Activated gamma-delta T cell (primary cell): ENCODE measurements around the gene SYNE4.
"Not testable (repeated sequence)": the region's sequence is repeated elsewhere in the genome, so short reads cannot be mapped to it uniquely, and the experiment has no call there.

Experiments
- DNase-seq: peaks from one replicate; lab custom pipeline; 2025; lab: John Stamatoyannopoulos, UW

Gene SYNE4

DNA sequence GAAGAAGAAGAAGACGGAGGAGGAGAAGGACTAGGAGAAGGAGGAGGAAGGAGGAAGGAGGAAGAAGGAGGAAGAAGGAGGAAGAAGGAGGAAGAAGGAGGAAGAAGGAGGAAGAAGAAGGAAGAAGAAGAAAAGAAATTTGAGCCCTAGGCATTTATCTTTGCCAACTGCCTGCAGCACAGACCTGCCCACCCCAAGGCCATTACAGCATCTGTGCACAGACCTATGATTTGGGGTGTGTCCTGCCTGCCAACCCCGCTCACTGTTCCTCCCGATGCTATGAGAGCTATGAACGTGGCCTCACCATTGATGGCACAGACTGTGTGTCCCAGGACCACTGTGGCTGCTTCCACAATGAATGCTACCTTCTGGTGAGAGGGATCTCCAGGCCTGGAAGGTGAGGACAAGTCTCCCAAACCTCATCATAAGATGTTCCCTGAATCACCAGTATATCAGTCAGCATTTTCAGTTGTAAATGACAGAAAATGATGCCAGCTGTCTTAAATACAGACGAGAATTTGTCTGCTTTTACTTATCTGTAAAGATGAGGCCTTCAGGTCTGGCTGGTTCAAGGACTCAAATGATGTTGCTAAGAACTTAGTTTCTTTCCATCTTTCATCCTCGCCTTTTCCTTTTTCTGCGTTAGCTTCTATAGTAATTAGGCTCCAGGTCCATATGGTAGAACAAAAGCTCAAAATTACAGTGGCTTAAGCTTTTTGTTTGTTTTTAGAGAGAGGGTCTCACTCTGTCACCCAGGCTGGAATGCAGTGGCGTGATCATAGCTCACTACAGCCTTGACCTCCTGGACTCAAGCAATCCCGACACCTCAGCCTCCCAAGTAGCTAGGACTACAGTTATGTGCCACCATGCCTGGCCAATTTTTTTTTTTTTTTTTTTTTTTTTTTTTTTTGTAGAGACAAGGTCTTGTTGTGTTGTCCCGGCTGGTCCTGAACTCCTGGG lies 17.6 kb downstream of the SYNE4 start:
- DNase-seq: no peak

DNA sequence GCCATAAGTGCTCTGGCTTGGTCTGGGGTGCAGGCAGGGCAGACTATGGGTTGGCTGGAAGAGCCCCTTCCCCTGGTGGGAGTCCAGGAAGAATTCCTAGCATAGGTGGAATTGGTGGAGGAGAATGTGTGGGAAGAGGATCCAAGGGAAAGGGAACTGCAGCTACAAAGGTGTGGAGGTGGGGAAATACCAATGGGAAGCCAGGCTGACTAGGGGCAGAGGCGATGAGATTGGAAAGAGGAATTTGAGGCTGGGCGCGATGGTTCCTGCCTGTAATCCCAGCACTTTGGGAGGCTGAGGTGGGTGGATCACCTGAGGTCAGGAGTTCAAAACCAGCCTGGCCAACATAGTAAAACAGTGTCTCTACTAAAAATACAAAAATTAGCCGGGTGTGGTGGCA lies 18.5 kb downstream of the SYNE4 start:
- DNase-seq: no peak

DNA sequence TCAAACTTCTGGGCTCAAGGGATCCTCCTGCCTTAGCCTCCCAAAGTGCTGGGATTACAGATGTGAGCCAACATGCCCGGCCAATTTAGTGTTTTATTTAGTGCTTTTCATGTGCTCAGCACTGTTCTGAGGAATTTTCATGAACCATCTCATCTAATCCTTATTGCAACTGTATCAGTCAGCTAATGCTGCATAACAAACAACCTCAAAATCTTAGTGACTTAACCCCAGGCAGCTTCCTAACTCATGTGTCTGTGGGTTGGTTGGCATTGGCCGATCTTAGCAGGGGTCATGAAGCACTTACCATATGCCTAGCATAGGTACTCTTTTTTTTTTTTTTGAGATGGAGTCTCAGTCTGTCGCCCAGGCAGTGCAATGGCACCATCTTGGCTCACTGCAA lies 19.8 kb downstream of the SYNE4 start:
- DNase-seq: no peak

DNA sequence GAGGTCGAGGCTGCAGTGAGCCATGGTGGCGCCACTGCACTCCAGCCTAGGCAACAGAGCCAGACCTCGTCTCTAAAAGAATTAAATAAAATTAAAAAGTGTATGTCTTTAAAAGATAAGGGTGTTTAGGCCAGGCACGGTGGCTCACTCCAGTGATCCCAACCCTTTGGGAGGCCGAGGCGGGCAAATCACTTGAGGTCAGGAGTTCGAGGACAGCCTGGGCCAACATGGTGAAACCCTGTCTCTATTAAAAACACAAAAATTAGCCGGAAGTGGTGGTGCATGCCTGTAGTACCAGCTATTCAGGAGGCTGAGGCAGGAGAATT lies 21.1 kb downstream of the SYNE4 start:
- DNase-seq: no peak

DNA sequence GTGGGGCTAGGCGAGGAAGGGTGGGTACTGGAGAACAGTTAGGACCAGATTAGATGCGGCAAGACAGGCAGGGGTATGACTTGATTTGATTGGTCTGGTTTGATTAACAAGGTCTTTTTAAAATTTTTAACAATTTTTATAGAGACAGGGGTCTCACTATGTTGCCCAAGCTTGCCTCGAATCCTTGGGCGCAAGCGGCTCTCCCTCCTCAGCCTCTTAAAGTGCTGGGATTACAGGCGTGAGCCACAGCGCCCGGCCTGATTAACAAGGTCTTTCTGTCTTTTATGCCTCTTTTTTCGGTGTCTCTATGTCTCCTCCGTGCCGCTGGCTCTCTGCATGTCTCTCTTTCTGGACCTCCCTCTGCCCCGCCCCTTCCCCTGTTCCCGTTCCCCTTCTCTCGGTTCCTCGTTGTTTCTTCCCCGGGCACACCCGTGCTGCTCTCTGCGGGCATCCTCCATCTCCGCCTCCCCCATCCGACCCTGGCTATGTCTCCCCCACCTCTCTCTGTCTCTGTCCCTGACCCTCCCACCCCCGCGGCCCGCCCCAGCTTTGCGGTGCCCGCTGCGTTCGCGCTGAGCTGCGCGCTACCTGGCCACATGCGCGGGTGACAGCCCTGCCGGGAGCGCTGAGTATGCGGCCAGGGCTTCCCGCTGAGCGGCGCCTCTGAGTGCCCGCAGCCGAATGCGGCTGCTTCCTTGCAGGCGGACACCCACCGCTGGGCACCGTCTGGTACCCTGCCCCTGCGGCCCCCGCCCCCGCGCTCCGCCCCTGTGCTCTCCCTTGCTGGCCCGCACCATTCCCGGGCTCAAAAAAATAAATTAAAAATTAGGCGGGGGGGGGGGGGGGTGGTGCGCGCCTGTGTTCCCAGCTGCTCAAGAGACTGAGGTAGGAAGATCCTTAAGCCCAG lies 21.7 kb downstream of the SYNE4 start:
- DNase-seq: no peak

DNA sequence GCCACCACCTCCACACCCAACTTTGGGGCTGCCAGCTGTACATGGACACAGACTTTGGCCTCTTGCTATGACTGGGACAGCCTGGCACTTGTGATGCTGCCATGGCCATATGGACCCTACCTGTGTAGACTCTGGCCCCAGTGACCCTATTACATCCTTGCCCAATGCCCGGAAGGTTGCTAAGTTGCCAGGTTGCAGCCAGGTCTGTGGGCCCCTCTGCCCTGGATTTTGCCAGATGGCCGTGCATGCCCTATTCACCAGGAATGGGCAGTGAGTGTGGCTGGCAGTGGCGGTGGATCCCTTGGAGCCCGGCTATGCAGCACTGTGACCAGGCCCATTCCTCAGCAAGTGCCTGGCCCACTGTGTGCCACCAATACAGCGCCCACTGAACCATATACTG lies 22.5 kb downstream of the SYNE4 start:
- DNase-seq: no peak

DNA sequence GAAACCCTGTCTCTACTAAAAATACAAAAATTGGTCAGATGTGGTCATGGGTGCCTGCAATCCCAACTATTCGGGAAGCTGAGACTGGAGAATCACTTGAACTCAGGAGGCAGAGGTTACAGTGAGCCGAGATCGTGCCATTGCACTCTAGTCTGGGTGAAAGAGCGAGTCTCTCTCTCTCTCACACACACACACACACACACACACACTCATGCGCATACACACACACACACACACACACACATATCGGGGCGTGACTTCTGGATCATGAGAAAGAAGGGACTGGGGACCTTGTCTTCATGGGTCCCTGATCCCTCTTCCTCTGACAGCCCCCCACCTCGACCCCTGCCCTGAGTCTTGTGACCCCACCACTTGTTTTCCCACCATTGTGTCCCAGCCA lies 25.4 kb downstream of the SYNE4 start:
- no peak for DNase-seq

DNA sequence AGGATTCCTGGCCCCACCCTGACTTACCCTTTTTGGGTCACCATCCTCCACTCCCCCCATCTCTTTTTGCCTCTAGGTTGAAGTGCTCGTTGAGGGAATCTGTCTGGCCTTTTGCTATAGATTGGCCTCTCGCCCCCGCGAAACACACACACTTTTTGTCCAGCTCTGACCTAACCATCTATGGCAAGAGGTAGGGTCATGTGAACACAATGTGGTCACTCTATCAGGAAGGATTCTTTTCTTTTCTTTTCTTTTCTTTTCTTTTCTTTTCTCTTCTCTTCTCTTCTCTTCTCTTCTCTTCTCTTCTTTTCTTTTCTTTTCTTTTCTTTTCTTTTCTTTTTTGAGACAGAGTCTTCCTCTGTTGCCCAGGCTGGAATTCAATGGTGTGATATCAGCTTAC lies 27.6 kb downstream of the SYNE4 start:
- not testable (repeated sequence) for DNase-seq

DNA sequence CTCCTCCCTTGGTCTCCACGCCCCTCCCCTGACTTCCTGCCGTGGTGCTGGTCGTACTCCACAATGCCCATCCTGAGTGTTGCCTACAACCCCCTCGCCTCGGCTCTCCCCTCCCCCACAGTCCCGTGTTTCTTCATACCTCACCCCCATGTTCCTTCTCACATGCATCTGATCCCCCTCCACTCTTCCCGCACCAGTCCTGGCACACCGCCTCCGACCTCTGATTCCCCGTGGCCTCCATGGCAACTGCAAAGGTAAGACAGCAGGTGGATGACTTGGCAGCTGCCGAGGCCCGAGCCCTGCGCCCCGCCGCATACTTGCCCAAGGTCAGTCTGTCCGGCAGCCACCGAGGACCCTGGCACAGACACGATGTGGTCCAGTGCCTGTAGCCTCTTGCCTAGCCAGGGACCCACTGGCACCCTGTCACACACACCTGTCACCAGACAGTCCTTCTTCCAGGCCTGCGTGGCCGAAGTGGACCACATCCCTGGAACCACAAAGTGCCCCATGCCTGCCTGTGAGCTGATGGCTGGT lies 29.7 kb downstream of the SYNE4 start:
- no peak for DNase-seq

DNA sequence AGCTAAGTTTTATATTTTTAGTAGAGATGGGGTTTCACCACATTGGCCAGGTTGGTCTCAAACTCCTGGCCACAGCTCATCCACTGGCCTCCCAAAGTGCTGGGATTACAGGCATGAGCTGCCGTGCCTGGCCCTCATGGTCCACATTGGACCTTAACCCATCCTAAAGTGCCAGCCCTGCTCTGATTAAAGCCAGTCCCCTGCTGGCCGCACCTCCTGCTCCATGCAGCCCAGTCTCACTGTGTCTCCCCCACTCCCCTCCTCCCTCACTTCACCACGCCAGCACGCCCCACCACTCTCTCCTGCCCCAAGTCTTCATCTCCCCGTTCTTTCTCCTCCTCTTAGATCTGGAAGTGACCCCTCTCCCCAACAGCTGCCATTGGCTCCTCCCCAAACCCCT lies 30.3 kb downstream of the SYNE4 start:
- DNase-seq: no peak

DNA sequence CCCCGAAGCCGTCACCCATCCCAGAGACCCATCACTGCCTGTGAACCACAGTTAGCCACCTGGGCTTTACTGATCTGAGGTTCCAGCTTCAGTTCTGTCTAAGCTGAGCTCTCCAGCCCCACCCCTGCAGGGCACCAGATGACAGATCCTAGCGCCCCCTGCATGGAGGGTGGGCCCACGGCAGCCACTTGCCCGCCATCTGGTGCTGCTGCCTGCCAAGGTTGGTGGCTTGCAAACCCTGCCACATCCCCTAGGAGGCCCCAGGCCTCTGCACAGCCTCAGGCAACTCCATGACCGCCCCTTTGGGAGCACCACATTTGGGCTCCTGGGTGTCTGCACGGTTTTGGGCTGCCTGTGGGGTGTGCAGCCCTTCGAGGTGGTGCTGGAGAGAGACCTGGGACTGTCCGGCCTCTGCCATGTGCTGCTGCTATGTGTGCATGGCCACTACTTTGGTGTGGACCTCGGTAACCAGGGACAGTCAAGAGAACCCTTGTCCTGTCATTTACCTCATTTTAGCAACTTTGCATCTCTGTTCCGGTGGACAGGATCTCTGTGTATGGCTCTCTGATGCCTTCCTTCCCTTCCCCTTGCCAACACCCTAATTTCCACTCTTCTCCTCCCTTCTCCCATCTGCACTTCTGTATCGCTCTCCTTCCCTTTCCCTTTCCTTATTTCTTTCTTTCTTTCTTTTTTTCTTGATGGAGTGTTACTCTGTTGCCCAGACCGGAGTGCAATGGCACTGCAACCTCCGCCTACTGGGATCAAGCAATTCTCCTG lies 31.0 kb downstream of the SYNE4 start:
- DNase-seq: no peak

DNA sequence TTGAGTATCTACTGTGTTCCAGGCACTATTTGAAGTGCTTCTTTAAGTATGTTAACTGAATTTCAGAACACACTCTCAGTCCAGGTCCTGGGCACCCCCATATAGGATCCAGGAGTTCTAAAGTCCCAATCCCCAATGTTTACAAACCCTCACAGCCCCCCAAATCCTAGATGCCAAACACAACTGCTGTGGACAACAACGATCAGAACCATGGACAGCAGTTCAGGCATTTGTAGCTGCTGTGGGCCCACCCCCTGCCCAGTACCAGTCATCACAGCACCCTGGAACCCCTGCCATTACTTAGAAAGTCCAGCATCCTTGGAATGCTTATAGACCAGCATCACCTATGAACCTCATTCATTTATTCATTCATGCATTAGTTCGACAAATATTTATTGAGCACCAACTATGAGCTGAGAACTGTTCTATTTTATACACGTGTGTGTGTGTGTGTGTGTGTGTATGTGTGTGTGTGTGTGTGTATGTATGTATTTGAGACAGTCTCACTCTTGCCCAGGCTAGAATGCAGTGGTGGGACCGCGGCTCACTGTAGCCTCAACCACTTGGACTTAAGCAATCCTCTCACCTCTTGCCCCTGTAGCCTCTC lies 32.9 kb downstream of the SYNE4 start:
- DNase-seq: no peak

DNA sequence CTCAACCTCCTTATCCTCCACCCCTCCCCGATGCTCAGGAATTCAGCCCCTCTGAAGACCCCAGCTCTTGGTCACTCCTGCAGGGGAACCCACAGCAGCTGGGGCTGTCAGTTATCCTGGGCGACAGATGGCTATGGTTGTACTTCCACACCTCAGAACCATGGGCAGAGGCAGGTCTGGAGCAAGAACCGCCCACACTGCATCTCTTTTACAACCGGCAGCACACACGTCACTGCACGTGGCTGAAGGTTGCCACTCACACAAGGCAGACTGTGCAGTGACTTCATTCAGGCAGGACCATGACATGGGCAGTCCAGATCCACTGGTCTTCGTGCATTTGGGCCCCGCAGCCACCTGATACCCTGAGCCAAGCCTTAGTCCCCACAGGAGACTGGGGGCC lies 35.1 kb downstream of the SYNE4 start:
- no peak for DNase-seq

DNA sequence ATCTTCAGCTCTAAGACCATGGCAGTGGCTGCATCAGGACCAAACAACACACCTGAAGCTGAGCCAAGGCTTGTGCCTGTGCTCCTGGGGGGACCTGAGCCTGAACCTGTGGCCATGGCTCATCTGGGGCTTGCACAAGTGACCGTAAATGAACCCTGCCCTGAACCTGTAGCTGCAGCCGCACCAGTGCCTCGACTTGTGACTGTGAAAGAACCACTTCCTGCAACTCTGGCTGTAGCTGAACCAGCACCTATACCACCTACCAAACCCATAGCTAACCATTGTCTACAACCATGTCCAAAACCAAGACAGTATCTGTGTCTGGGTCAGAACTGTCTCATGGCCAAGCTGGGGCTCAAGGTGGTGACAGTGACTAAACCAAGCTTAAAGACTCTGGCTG lies 41.8 kb downstream of the SYNE4 start:
- no peak for DNase-seq

DNA sequence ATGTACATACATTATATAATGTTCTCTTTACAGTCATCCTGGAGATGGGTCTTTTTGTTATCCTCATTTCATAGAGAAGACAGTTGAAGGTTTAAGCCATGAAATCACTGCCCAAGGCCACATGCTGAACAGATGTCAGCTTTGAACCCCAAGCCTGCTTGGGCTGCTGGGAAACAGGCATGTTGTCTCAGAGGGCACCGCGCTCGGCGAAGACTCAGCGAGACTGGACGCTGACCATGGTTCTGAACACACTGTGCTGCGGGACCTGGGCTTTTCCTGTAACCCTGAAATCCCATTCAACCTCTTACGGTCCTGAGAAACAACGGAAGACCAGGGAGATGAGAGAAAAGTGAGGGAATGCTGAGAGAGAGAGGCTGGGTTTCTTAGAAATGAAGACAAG lies 45.1 kb downstream of the SYNE4 start:
- DNase-seq: no peak

DNA sequence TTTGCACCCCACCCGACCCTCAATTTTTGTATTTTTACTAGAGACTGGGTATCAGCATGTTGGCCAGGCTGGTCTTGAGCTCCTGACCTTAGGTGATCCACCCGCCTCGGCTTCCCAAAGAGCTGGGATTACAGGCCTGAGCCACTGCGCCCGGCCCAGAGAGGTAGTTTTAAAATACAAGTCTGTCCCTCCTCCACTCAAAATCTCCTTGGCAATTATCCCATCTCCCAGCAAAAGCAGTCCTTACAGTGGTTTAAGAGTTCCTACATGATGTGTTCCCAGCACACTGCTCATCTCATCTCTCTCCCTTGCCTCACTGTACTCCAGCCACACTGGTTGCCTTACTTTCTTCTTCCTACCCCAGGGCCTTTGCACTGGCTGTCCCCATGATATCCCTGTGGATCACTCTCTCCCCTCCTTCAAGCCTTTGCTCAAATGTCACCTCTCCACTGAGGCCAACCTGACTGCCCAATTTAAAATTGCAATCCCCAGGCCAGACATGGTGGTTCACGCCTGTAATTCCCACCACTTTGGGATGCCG lies 48.1 kb downstream of the SYNE4 start:
- no peak for DNase-seq

DNA sequence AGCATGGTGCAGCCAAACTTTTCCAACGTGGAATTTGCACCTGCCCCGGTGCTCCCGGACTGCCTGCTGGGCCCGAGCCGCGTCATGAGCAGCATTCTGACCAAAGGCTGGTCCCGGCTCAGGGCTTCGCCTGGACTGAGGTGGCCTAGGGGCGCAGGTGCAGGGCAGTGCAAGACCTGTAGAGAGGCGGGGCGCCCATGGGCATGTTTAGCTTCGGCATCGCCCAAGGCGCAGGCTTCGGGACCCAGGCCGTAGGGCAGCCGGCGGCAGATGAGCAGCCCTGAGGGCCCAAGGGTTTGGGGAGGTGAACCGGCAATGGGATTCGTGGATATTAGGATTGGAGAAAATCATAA lies 48.7 kb downstream of the SYNE4 start:
- DNase-seq: no peak

DNA sequence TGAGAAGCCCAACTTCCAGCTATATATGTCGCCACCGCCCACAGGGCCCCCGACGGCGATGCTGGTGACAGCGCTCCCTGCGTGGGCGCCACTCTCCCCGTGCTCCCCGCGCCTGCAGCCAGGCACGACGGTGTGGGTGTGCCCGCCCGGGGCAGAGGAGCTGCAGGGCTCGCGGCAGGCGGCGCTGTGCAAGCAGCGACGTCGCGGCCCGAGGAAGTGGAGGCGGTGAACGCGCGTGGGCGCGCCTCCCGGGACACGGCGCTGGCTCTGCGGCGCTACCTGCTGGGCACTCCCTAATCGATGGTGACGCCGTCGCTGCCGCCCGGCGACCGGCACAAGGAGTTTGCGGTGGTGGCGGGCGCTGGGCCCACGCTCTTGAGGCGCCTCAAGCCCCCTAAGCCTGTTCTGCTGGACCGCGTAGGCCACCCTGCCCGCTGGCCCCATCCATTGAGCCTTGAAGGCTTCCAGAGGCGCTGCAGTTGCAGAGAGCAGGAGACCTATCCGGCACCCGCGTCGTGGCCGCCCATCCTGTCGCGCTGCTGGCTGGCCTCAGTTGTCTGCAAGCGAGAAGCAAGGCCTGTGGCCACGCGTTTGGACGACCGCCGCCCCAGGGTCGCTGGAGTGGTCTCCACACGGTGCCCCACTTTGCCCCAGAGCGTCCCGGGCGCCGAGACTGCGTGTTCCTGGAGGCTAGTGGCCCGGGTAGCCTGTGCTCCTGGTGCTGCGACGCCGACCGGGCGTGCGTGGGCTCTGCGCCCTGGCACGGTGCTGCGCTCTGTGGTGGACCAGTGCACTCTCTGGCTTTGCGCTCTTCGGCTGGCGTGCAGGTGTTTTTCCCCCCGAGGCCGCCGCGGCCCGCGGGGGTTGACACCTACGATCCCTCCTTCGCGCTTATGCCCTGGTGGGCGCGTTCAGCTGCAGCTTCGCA lies 49.3 kb downstream of the SYNE4 start:
- peak; percentile 58 for DNase-seq

DNA sequence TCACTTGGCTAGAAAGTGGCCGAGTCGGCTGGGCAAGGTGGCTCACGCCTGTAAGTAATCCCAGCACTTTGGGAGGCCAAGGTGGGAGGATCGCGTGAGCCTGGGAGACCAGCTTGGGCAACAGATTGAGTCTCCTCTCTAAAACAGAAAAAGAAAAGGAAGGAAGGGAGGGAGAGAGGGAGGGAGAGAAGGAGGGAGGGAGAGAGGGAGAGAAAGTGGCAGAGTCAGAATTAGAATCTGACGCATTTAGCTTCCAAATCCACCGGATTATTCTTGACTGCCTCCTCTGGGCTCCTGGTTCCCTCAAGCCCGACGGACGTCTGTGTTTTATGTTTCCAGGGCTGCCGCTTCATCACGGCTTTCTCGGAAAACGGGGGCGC lies 50.0 kb downstream of the SYNE4 start:
- DNase-seq: no peak

DNA sequence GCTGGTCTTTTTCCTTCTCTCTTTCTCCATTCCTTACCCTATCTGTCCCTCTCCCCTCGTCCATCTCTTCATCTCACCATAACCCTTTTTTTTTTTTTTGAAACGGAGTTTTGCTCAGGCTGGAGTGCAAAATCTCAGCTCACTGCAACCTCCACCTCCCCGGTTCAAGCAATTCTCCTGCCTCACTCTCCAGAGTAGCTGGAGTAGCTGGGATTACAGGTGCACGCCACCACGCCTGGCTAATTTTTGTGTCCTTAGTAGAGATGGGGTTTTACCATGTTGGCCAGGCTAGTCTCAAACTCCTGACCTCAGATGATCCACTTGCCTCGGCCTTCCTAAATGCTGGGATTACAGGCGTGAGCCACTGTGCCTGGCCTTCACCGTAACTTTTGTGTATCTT lies 51.2 kb downstream of the SYNE4 start:
- not testable (repeated sequence) for DNase-seq
